CD8-positive, alpha-beta memory T cell (primary cell): ENCODE data around the gene ZBTB46. TPM values are rescaled to one million over a fixed set of nuclear protein-coding genes. Genes with fewer than 3 reads are reported as not detected.
"Not testable (repeated sequence)": the region's sequence is repeated elsewhere in the genome, so short reads cannot be mapped to it uniquely, and the experiment has no call there.

Source experiments
- CTCF ChIA-PET: fragments of 350-600 bp; sonication (Branson Sonifier 250); formaldehyde crosslinking; loops from one replicate; lab custom pipeline; 2021; ENCODE audit warnings: antibody characterized with exemption; lab: Charles Lee
- POLR2A ChIA-PET: fragments of 350-600 bp; sonication (Branson Sonifier 250); formaldehyde crosslinking; loops from one replicate; lab custom pipeline; 2021; ENCODE audit warnings: antibody characterized with exemption; lab: Charles Lee
- DNase-seq, 5 donors: peaks; one replicate each; pipeline versions ENCODE4 v3.0.0 to v3.0.0-alpha.2; 2020 to 2022; ENCODE audit warnings: mixed read lengths in 1 of 5
- H3K27ac ChIP-seq: one replicate; pipeline ENCODE4 v1.7.0; 2013; ENCODE audit warnings: low read depth, mild to moderate bottlenecking, low read length, moderate library complexity
- H3K27me3 ChIP-seq: 2 replicates; pipeline ENCODE4 v1.7.0; 2013; ENCODE audit warnings: low read length, mild to moderate bottlenecking; ENCODE audit not compliant: insufficient read depth, poor library complexity, severe bottlenecking
- H3K36me3 ChIP-seq: 2 replicates; pipeline ENCODE4 v1.7.0; 2013; ENCODE audit warnings: mild to moderate bottlenecking, low read length, moderate library complexity; ENCODE audit not compliant: insufficient read depth
- H3K4me1 ChIP-seq: 2 replicates; pipeline ENCODE4 v1.7.0; 2013; ENCODE audit warnings: mild to moderate bottlenecking, low read length, moderate library complexity; ENCODE audit not compliant: insufficient read depth
- H3K4me3 ChIP-seq: 2 replicates; pipeline ENCODE4 v1.7.0; 2013; ENCODE audit warnings: mild to moderate bottlenecking, low read length
- H3K9me3 ChIP-seq: 2 replicates; pipeline ENCODE4 v1.7.0; 2013; ENCODE audit warnings: mild to moderate bottlenecking, low read length
- H3K27ac Mint-ChIP-seq, 8 donors: one replicate each; pipeline ENCODE4 v1.8.0; 2020 to 2021; ENCODE audit warnings: mixed read lengths in 8 of 8, mild to moderate bottlenecking in 6 of 8, inconsistent platforms in 3 of 8, moderate library complexity in 3 of 8
- H3K27me3 Mint-ChIP-seq, 2 donors: one replicate each; pipeline ENCODE4 v1.8.0; 2020 to 2021; ENCODE audit warnings: mixed read lengths in 2 of 2, mild to moderate bottlenecking in 1 of 2, moderate library complexity in 1 of 2
- H3K36me3 Mint-ChIP-seq, 3 donors: one replicate each; pipeline ENCODE4 v1.8.0; 2020 to 2021; ENCODE audit warnings: mixed read lengths in 3 of 3, inconsistent platforms in 1 of 3, mild to moderate bottlenecking in 1 of 3
- H3K4me1 Mint-ChIP-seq, 3 donors: one replicate each; pipeline ENCODE4 v1.8.0; 2020 to 2021; ENCODE audit warnings: mixed read lengths in 3 of 3, inconsistent platforms in 1 of 3, mild to moderate bottlenecking in 1 of 3
- H3K4me3 Mint-ChIP-seq, 7 donors: one replicate each; pipeline ENCODE4 v1.8.0; 2020 to 2021; ENCODE audit warnings: mixed read lengths in 7 of 7, mild to moderate bottlenecking in 6 of 7, moderate library complexity in 4 of 7, inconsistent platforms in 2 of 7
- H3K9me3 Mint-ChIP-seq, 5 donors: one replicate each; pipeline ENCODE4 v1.8.0; 2020 to 2022; ENCODE audit warnings: mixed read lengths in 5 of 5, mild to moderate bottlenecking in 3 of 5, moderate library complexity in 2 of 5, inconsistent platforms in 1 of 5
- polyA plus RNA-seq: library from polyadenylated mRNA; unstranded; fragments of 300-500 nt; fragmentation: Illumina TruSeq; gene quantifications from one replicate; pipeline ENCODE4 v1.2.3, GENCODE V29; 2021
- total RNA-seq, 2 experiments: library from RNA; stranded (reverse); gene quantifications; one replicate each; pipeline ENCODE4 v1.2.3, GENCODE V29; 2021

Gene ZBTB46
- total and polyA plus RNA-seq, 3 experiments from 2014 or later: 0.08 to 0.39 (median 0.31) TPM

GRCh38 chr20:63802469-63803240 lies 28.4 kb downstream of the ZBTB46 start:
- peaks cover 13 to 35% of the 10 kb centered on the region in 2 donors for H3K27me3 Mint-ChIP-seq
- no peak overlapping the region for H3K4me3 Mint-ChIP-seq

GRCh38 chr20:63801174-63801573 lies 29.9 kb downstream of the ZBTB46 start:
- H3K27me3 ChIP-seq, H3K4me1 Mint-ChIP-seq, H3K27ac ChIP-seq, POLR2A ChIA-PET, H3K27ac Mint-ChIP-seq, H3K9me3 ChIP-seq, H3K4me3 ChIP-seq, DNase-seq, H3K4me1 ChIP-seq, H3K9me3 Mint-ChIP-seq, H3K36me3 ChIP-seq, H3K4me3 Mint-ChIP-seq, H3K36me3 Mint-ChIP-seq: not testable (repeated sequence)
- CTCF ChIA-PET: interaction anchor here (1.2 to 1.5 kb wide), 2 partner anchors 94 to 264 kb away, joined by 3 to 4 read pairs; partner anchors contain the start of gene PTK6
- H3K27me3 Mint-ChIP-seq: peaks cover 10 to 31% of the 10 kb centered on the region in 2 donors

More at GRCh38 chr20:63802469-63803240, 28.4 kb downstream of the ZBTB46 start:
- no peaks in the 10 kb centered on the region for H3K9me3 ChIP-seq
- no peak overlapping the region for H3K4me3 ChIP-seq
- no peaks in the 10 kb centered on the region for H3K4me1 ChIP-seq
- H3K36me3 ChIP-seq: no peaks in the 10 kb centered on the region
- POLR2A ChIA-PET: no interaction called here
- no peaks in the 10 kb centered on the region for H3K9me3 Mint-ChIP-seq
- H3K36me3 Mint-ChIP-seq: no peaks in the 10 kb centered on the region
- H3K27me3 ChIP-seq: no peaks in the 10 kb centered on the region
- no peak overlapping the region for H3K27ac ChIP-seq
- CTCF ChIA-PET: interaction anchor here (0.7 kb wide), 1 partner anchor 281 kb away, joined by 3 read pairs; no protein-coding TSS in a partner anchor
- no peak overlapping the region for H3K27ac Mint-ChIP-seq
- DNase-seq: no peak
- no peaks in the 10 kb centered on the region for H3K4me1 Mint-ChIP-seq

- H3K4me3 Mint-ChIP-seq, H3K27ac Mint-ChIP-seq, H3K36me3 ChIP-seq, DNase-seq, H3K4me3 ChIP-seq, H3K27me3 ChIP-seq, H3K4me1 Mint-ChIP-seq, H3K36me3 Mint-ChIP-seq, H3K9me3 Mint-ChIP-seq, POLR2A ChIA-PET, H3K4me1 ChIP-seq, H3K9me3 ChIP-seq, H3K27ac ChIP-seq: not testable (repeated sequence)
- CTCF ChIA-PET: interaction anchor here (1.2 kb wide), 1 partner anchor 93 kb away, joined by 4 read pairs; no protein-coding TSS in a partner anchor
- peaks cover 12 to 31% of the 10 kb centered on the region in 2 donors for H3K27me3 Mint-ChIP-seq
Observed at GRCh38 chr20:63800411-63800810, 30.7 kb downstream of the ZBTB46 start.

- H3K36me3 Mint-ChIP-seq, H3K9me3 Mint-ChIP-seq, H3K4me3 ChIP-seq, H3K4me1 ChIP-seq, DNase-seq, H3K27ac ChIP-seq, H3K36me3 ChIP-seq, H3K27ac Mint-ChIP-seq, H3K27me3 ChIP-seq, H3K9me3 ChIP-seq, H3K4me1 Mint-ChIP-seq, H3K4me3 Mint-ChIP-seq: not testable (repeated sequence)
- POLR2A ChIA-PET: interaction anchor here (0.6 kb wide), 1 partner anchor 266 kb away, joined by 3 read pairs; no protein-coding TSS in a partner anchor
- CTCF ChIA-PET: interaction anchor here (1.0 to 1.2 kb wide), 2 partner anchors 66 to 262 kb away, joined by 3 read pairs; partner anchors contain the start of genes PTK6 and TPD52L2
- H3K27me3 Mint-ChIP-seq: peaks cover 10 to 31% of the 10 kb centered on the region in 2 donors
Observed at GRCh38 chr20:63799127-63799526, 31.9 kb downstream of the ZBTB46 start.

- H3K27ac ChIP-seq, H3K4me1 ChIP-seq, H3K27ac Mint-ChIP-seq, POLR2A ChIA-PET, H3K9me3 ChIP-seq, H3K4me1 Mint-ChIP-seq, H3K36me3 ChIP-seq, H3K4me3 Mint-ChIP-seq, H3K4me3 ChIP-seq, DNase-seq, H3K9me3 Mint-ChIP-seq, H3K27me3 ChIP-seq, H3K36me3 Mint-ChIP-seq, CTCF ChIA-PET: not testable (repeated sequence)
- H3K27me3 Mint-ChIP-seq: peaks cover 6 to 25% of the 10 kb centered on the region in 2 donors
Observed at GRCh38 chr20:63797175-63797574, 33.9 kb downstream of the ZBTB46 start.

- Mint-ChIP-seq H3K4me1 (peaks cover 0 to 6% (median 0%) of the 10 kb centered on the region in 3 donors), H3K9me3 (no peaks in the 10 kb centered on the region), H3K27ac (no peak overlapping the region), H3K27me3 (peaks cover 11 to 15% of the 10 kb centered on the region in 2 donors), H3K4me3 (no peak overlapping the region), H3K36me3 (no peaks in the 10 kb centered on the region)
- no peaks in the 10 kb centered on the region for H3K36me3 ChIP-seq
- CTCF ChIA-PET: interaction anchor here (0.9 to 1.2 kb wide), 2 partner anchors 9 to 88 kb away, joined by 3 to 4 read pairs; partner anchors contain the start of genes ARFRP1 and ZGPAT
- H3K4me1 ChIP-seq: peaks cover 3% of the 10 kb centered on the region
- no peaks in the 10 kb centered on the region for H3K9me3 ChIP-seq
- H3K4me3 ChIP-seq: no peak overlapping the region
- H3K27ac ChIP-seq: no peak overlapping the region
- no peaks in the 10 kb centered on the region for H3K27me3 ChIP-seq
- POLR2A ChIA-PET: no interaction called here
- no peak for DNase-seq
Observed at GRCh38 chr20:63795178-63795830, 35.8 kb downstream of the ZBTB46 start.

- Histone ChIP-seq H3K4me1 (peaks cover 3% of the 10 kb centered on the region), H3K27ac (no peak overlapping the region), H3K36me3 (no peaks in the 10 kb centered on the region), H3K27me3 (no peaks in the 10 kb centered on the region), H3K9me3 (no peaks in the 10 kb centered on the region), H3K4me3 (no peak overlapping the region)
- Mint-ChIP-seq H3K4me3 (no peak overlapping the region), H3K9me3 (no peaks in the 10 kb centered on the region), H3K27ac (no peak overlapping the region), H3K36me3 (no peaks in the 10 kb centered on the region), H3K4me1 (peaks cover 0 to 6% (median 0%) of the 10 kb centered on the region in 3 donors), H3K27me3 (peaks cover 11 to 15% of the 10 kb centered on the region in 2 donors)
- ChIA-PET POLR2A (no interaction called here), CTCF (interaction anchor here (0.9 to 1.5 kb wide), 3 partner anchors 8 to 256 kb away, joined by 3 to 4 read pairs (median 4); partner anchors contain the start of genes ARFRP1 and ZGPAT)
- DNase-seq: no peak
Observed at GRCh38 chr20:63794614-63795013, 36.5 kb downstream of the ZBTB46 start.

GRCh38 chr20:63792866-63793265 lies 38.2 kb downstream of the ZBTB46 start:
- CTCF ChIA-PET: no interaction called here
- peaks cover 11 to 15% of the 10 kb centered on the region in 2 donors for H3K27me3 Mint-ChIP-seq

More at GRCh38 chr20:63792866-63793265, 38.2 kb downstream of the ZBTB46 start:
- Histone ChIP-seq H3K27me3 (no peaks in the 10 kb centered on the region), H3K9me3 (no peaks in the 10 kb centered on the region), H3K36me3 (no peaks in the 10 kb centered on the region), H3K27ac (no peak overlapping the region), H3K4me1 (peaks cover 3% of the 10 kb centered on the region), H3K4me3 (no peak overlapping the region)
- Mint-ChIP-seq H3K4me1 (peaks cover 0 to 6% (median 0%) of the 10 kb centered on the region in 3 donors), H3K27ac (no peak overlapping the region), H3K36me3 (no peaks in the 10 kb centered on the region), H3K4me3 (no peak overlapping the region), H3K9me3 (no peaks in the 10 kb centered on the region)
- DNase-seq: no peak
- POLR2A ChIA-PET: no interaction called here
